H9 (cell line): ENCODE measurements around the gene SGCD. TPM values are rescaled to one million over a fixed set of nuclear protein-coding genes. Genes with fewer than 3 reads are reported as not detected.

ENCODE experiments used
- DNase-seq: peaks from one replicate; pipeline ENCODE4 v3.0.0-alpha.2; 2017
- H2AFZ ChIP-seq: one replicate; pipeline ENCODE4 v1.6.1; 2013; ENCODE audit warnings: mild to moderate bottlenecking, low read length, control low read depth, moderate library complexity
- H2AK5ac ChIP-seq: 2 replicates; pipeline ENCODE4 v1.6.1; 2013; ENCODE audit warnings: low read length, control low read depth, mixed read lengths; ENCODE audit not compliant: insufficient read length
- H2BK120ac ChIP-seq: one replicate; pipeline ENCODE4 v1.6.1; 2013; ENCODE audit warnings: low read depth, mild to moderate bottlenecking, low read length, control low read depth, inconsistent platforms; ENCODE audit not compliant: poor library complexity, severe bottlenecking
- H2BK12ac ChIP-seq: 2 replicates; pipeline ENCODE4 v1.6.1; 2013; ENCODE audit warnings: low read length, control low read depth, mixed read lengths, low read depth; ENCODE audit not compliant: insufficient read length
- H2BK15ac ChIP-seq: 2 replicates; pipeline ENCODE4 v1.6.1; 2013; ENCODE audit warnings: low read depth, low read length, control low read depth
- H2BK20ac ChIP-seq: one replicate; pipeline ENCODE4 v1.6.1; 2013; ENCODE audit warnings: low read depth, mild to moderate bottlenecking, low read length, control low read depth, inconsistent platforms; ENCODE audit not compliant: poor library complexity, severe bottlenecking
- H2BK5ac ChIP-seq: 2 replicates; pipeline ENCODE4 v1.6.1; 2013; ENCODE audit warnings: low read length, control low read depth, mixed read lengths; ENCODE audit not compliant: insufficient read length
- H3K14ac ChIP-seq: 2 replicates; pipeline ENCODE4 v1.6.1; 2013; ENCODE audit warnings: low read length, control low read depth; ENCODE audit not compliant: insufficient read depth
- H3K18ac ChIP-seq: 2 replicates; pipeline ENCODE4 v1.6.1; 2013; ENCODE audit warnings: low read depth, mild to moderate bottlenecking, mixed read lengths, low read length, control low read depth; ENCODE audit not compliant: insufficient read length
- H3K23ac ChIP-seq: 2 replicates; pipeline ENCODE4 v1.6.1; 2013; ENCODE audit warnings: low read length, control low read depth, mixed read lengths, low read depth; ENCODE audit not compliant: insufficient read length
- H3K23me2 ChIP-seq: 2 replicates; pipeline ENCODE4 v1.6.1; 2013; ENCODE audit warnings: low read depth, mild to moderate bottlenecking, mixed read lengths, low read length, control low read depth; ENCODE audit not compliant: insufficient read length, poor library complexity, severe bottlenecking
- H3K27ac ChIP-seq: 2 replicates; pipeline ENCODE4 v1.5.1; 2013; ENCODE audit warnings: low read length, control low read depth, mixed read lengths, low read depth; ENCODE audit not compliant: insufficient read length
- H3K27me3 ChIP-seq: 2 replicates; pipeline ENCODE4 v1.6.1; 2013; ENCODE audit warnings: low read length, control low read depth, inconsistent platforms; ENCODE audit not compliant: insufficient read depth
- H3K4ac ChIP-seq: 2 replicates; pipeline ENCODE4 v1.6.1; 2013; ENCODE audit warnings: low read depth, mild to moderate bottlenecking, control low read depth, inconsistent platforms, low read length, moderate library complexity
- H3K4me1 ChIP-seq: 2 replicates; pipeline ENCODE4 v1.6.1; 2013; ENCODE audit warnings: low read length, control low read depth, inconsistent platforms; ENCODE audit not compliant: insufficient read depth
- H3K4me2 ChIP-seq: 2 replicates; pipeline ENCODE4 v1.6.1; 2013; ENCODE audit warnings: low read length, control low read depth, mixed read lengths; ENCODE audit not compliant: insufficient read length, insufficient read depth
- H3K56ac ChIP-seq: 2 replicates; pipeline ENCODE4 v1.6.1; 2013; ENCODE audit warnings: low read depth, mild to moderate bottlenecking, mixed read lengths, low read length, control low read depth; ENCODE audit not compliant: insufficient read length
- H3K79me1 ChIP-seq: 2 replicates; pipeline ENCODE4 v1.6.1; 2013; ENCODE audit warnings: low read depth, mild to moderate bottlenecking, moderate library complexity, low read length, control low read depth, inconsistent platforms; ENCODE audit not compliant: insufficient read depth, poor library complexity, severe bottlenecking
- H3K79me2 ChIP-seq: 2 replicates; pipeline ENCODE4 v1.6.1; 2013; ENCODE audit warnings: low read length, control low read depth, inconsistent platforms; ENCODE audit not compliant: insufficient read depth
- H3K9ac ChIP-seq: 2 replicates; pipeline ENCODE4 v1.6.1; 2013; ENCODE audit warnings: low read length, control low read depth, mixed read lengths; ENCODE audit not compliant: insufficient read length; ENCODE audit errors: extremely low read depth
- H3K9me3 ChIP-seq: one replicate; pipeline ENCODE4 v1.6.1; 2013; ENCODE audit warnings: low read depth, low read length, inconsistent platforms; ENCODE audit not compliant: control insufficient read depth
- H3T11ph ChIP-seq: one replicate; pipeline ENCODE4 v1.6.1; 2013; ENCODE audit warnings: mild to moderate bottlenecking, low read length, control low read depth, inconsistent platforms
- H4K20me1 ChIP-seq: one replicate; pipeline ENCODE4 v1.6.1; 2013; ENCODE audit not compliant: control insufficient read depth, insufficient read length, insufficient read depth
- H4K5ac ChIP-seq: 2 replicates; pipeline ENCODE4 v1.6.1; 2013; ENCODE audit warnings: low read depth, mild to moderate bottlenecking, mixed read lengths, low read length, control low read depth; ENCODE audit not compliant: insufficient read length
- H4K8ac ChIP-seq: replicated peaks from 2 replicates; pipeline ENCODE4 v1.6.1; 2013; ENCODE audit warnings: low read length, control low read depth, mixed read lengths, low read depth; ENCODE audit not compliant: insufficient read length
- H4K91ac ChIP-seq: 2 replicates; pipeline ENCODE4 v1.6.1; 2013; ENCODE audit warnings: low read depth, mild to moderate bottlenecking, moderate library complexity, mixed read lengths, low read length, control low read depth; ENCODE audit not compliant: insufficient read length
- H3K27ac Mint-ChIP-seq, 3 experiments: 2 replicates in 2 of 3; 3 replicates in 1 of 3; pipeline ENCODE4 v1.8.0; 2020 to 2021; ENCODE audit warnings: mixed read lengths in 3 of 3, mild to moderate bottlenecking in 1 of 3, moderate library complexity in 1 of 3
- H3K27me3 Mint-ChIP-seq: 2 replicates; pipeline ENCODE4 v1.8.0; 2021; ENCODE audit warnings: low read depth, mild to moderate bottlenecking, moderate library complexity, mixed read lengths
- H3K36me3 Mint-ChIP-seq, 3 experiments: 2 replicates in 2 of 3; 3 replicates in 1 of 3; pipeline ENCODE4 v1.8.0; 2020 to 2021; ENCODE audit warnings: low read depth in 3 of 3, mixed read lengths in 3 of 3; ENCODE audit not compliant: insufficient read depth in 1 of 3
- H3K4me1 Mint-ChIP-seq, 2 experiments: 2 replicates each; pipeline ENCODE4 v1.8.0; 2020; ENCODE audit warnings: mixed read lengths in 2 of 2
- H3K4me3 Mint-ChIP-seq, 2 experiments: 2 replicates in 1 of 2; 3 replicates in 1 of 2; pipeline ENCODE4 v1.8.0; 2020 to 2021; ENCODE audit warnings: mild to moderate bottlenecking in 2 of 2, mixed read lengths in 2 of 2, moderate library complexity in 1 of 2
- H3K9me3 Mint-ChIP-seq, 2 experiments: 2 replicates in 1 of 2; 3 replicates in 1 of 2; pipeline ENCODE4 v1.8.0; 2020; ENCODE audit warnings: mild to moderate bottlenecking in 2 of 2, mixed read lengths in 2 of 2, moderate library complexity in 1 of 2
- CTCF ChIP-seq: fragments of 200-600 bp; sonication (generic); conservative IDR thresholded peaks from 3 replicates; pipeline ENCODE4 v1.8.0; 2021; ENCODE audit warnings: antibody characterized with exemption, mild to moderate bottlenecking
- WGBS: extraction: QIAGEN DNeasy Blood & Tissue Kit; methylation state at CpG from one replicate; pipeline ENCODE4 v1.1.7; 2013; ENCODE audit warnings: missing lambda C conversion rate, low lambda C conversion rate, mixed read lengths; ENCODE audit not compliant: insufficient read length; ENCODE audit errors: extremely low coverage; 5-methylcytosine and 5-hydroxymethylcytosine counted together
- total RNA-seq: library from RNA; stranded (reverse); gene quantifications from 2 replicates; pipeline ENCODE4 v1.2.1, GENCODE V29; 2021

The SGCD gene
- total RNA-seq, 1 experiment from 2014 or later: 0.11 TPM

- no peak overlapping the region for H2BK12ac ChIP-seq
- no peak overlapping the region for H3K18ac ChIP-seq
- H2BK120ac ChIP-seq: no peak overlapping the region
- no peak overlapping the region for H3K4me2 ChIP-seq
- WGBS: no CpG with 5 or more reads among the region's 1 CpG
- H3T11ph ChIP-seq: no peak overlapping the region
- no peak overlapping the region for H3K23ac ChIP-seq
- no peak overlapping the region for H4K8ac ChIP-seq
- H3K27ac ChIP-seq: no peak overlapping the region
- Mint-ChIP-seq H3K27ac (no peak overlapping the region), H3K36me3 (no peaks in the 10 kb centered on the region), H3K27me3 (no peaks in the 10 kb centered on the region), H3K4me3 (no peak overlapping the region), H3K4me1 (no peaks in the 10 kb centered on the region), H3K9me3 (no peaks in the 10 kb centered on the region)
- H2AK5ac ChIP-seq: no peak overlapping the region
- H2AFZ ChIP-seq: no peak overlapping the region
- H3K4ac ChIP-seq: no peak overlapping the region
- no peak for TF ChIP-seq CTCF
- H3K79me1 ChIP-seq: no peaks in the 10 kb centered on the region
- no peak for DNase-seq
- H2BK20ac ChIP-seq: no peak overlapping the region
- no peak overlapping the region for H3K14ac ChIP-seq
- no peak overlapping the region for H2BK5ac ChIP-seq
- no peaks in the 10 kb centered on the region for H4K20me1 ChIP-seq
- no peak overlapping the region for H4K91ac ChIP-seq
- no peak overlapping the region for H3K56ac ChIP-seq
- no peaks in the 10 kb centered on the region for H3K23me2 ChIP-seq
- H3K4me1 ChIP-seq: no peaks in the 10 kb centered on the region
- no peak overlapping the region for H4K5ac ChIP-seq
- no peak overlapping the region for H3K9ac ChIP-seq
- H3K27me3 ChIP-seq: no peaks in the 10 kb centered on the region
- H3K9me3 ChIP-seq: no peaks in the 10 kb centered on the region
- H3K79me2 ChIP-seq: no peaks in the 10 kb centered on the region
- H2BK15ac ChIP-seq: no peak overlapping the region
Observed at GRCh38 chr5:156393980-156394379, 67.0 kb downstream of the SGCD start.
